Left lung (tissue), 10 donors: Measurements from ENCODE around the gene PTH1R. TPM values are rescaled to one million over a fixed set of nuclear protein-coding genes. Genes with fewer than 3 reads are reported as not detected.

Experiments
- ATAC-seq: fragments of 200-7000 bp; cut with Tn5 transposase; one replicate; pipeline ENCODE4 v1.9.1; 2020; ENCODE audit warnings: moderate library complexity
- DNase-seq, 4 donors: peaks; one replicate each; pipeline ENCODE4 v3.0.0-alpha.2; 2013 to 2020
- H3K27ac ChIP-seq, 2 donors: fragments of 200-600 bp; sonication (generic) in 1 of 2; one replicate each; pipeline versions ENCODE4 v1.5.0 to v1.8.0; 2020 to 2021
- H3K27me3 ChIP-seq, 2 donors: fragments of 200-600 bp; sonication (generic) in 1 of 2; one replicate each; pipeline versions ENCODE4 v1.5.0 to v1.8.0; 2020 to 2021
- H3K36me3 ChIP-seq, 2 donors: fragments of 200-600 bp; sonication (generic) in 1 of 2; one replicate each; pipeline versions ENCODE4 v1.5.0 to v1.8.0; 2020 to 2021
- H3K4me1 ChIP-seq, 2 donors: fragments of 200-600 bp; one replicate each; pipeline ENCODE4 v1.8.0; 2021
- H3K4me3 ChIP-seq, 2 donors: fragments of 200-600 bp; sonication (generic) in 1 of 2; one replicate each; pipeline versions ENCODE4 v1.5.0 to v1.8.0; 2020 to 2021; ENCODE audit warnings: mild to moderate bottlenecking in 1 of 2
- H3K9me3 ChIP-seq, 2 donors: fragments of 200-600 bp; sonication (generic) in 1 of 2; one replicate each; pipeline versions ENCODE4 v1.5.0 to v1.8.0; 2020 to 2021
- CTCF ChIP-seq, 2 donors: fragments of 200-600 bp; sonication (generic) in 1 of 2; IDR thresholded peaks; one replicate each; pipeline versions ENCODE4 v1.5.0 to v1.8.0; 2021; ENCODE audit warnings: antibody characterized with exemption in 2 of 2
- intact Hi-C, 2 donors: fragments of 100-400 bp; cut with DNase I; formaldehyde crosslinking; loops; one replicate each; pipeline versions ENCODE4 v1.11.2 to v1.14.2; 2022
- polyA plus RNA-seq, 6 donors: library from polyadenylated mRNA; unstranded; fragments of 120-200 nt; gene quantifications; one replicate each; pipeline ENCODE4 v1.2.1, GENCODE V29; 2013; ENCODE audit not compliant: insufficient read length in 6 of 6
- total RNA-seq, 2 donors: library from RNA; stranded (reverse); fragmentation: NEBNext Ultra II Directional; extraction: Animal tissue kit (Norgen Biotek cat#: 25700); gene quantifications; one replicate each; pipeline ENCODE4 v1.2.1, GENCODE V29; 2021
- donor health status: DM: no; HTN: yes; CAD: no.
- donor health status: DM: no; HTN: no; CAD: no.

Gene PTH1R
- total and polyA plus RNA-seq, 8 donors, result 12.0 to 131 (median 73.6) TPM

- H3K4me1 ChIP-seq, result peaks cover 44 to 99% of the 10 kb centered on the region in 2 donors
- ATAC-seq, result no peak
- H3K9me3 ChIP-seq, result no peaks in the 10 kb centered on the region
- no peak overlapping the region for H3K4me3 ChIP-seq
- H3K27ac ChIP-seq, result peak overlapping the region in 1 of 2 donors; percentile 93
- no peaks in the 10 kb centered on the region for H3K27me3 ChIP-seq
- no peaks in the 10 kb centered on the region for H3K36me3 ChIP-seq
- TF ChIP-seq CTCF (IDR thresholded peaks at IDR 0.05), result no peak
- intact Hi-C loops, result no loop called here
- DNase-seq, result no peak
Observed at GRCh38 chr3:46950177-46950576, 72.7 kb downstream of the PTH1R start.

GRCh38 chr3:46950650-46951241, 73.2 kb downstream of the PTH1R start:
- no peaks in the 10 kb centered on the region for H3K36me3 ChIP-seq
- peak overlapping the region in 1 of 2 donors; percentile 93 for H3K27ac ChIP-seq

GRCh38 chr3:46952813-46953212, 75.3 kb downstream of the PTH1R start:
- H3K36me3 ChIP-seq, result no peaks in the 10 kb centered on the region
- DNase-seq, result no peak
- no peaks in the 10 kb centered on the region for H3K27me3 ChIP-seq
- TF ChIP-seq CTCF (IDR thresholded peaks at IDR 0.05), result no peak
- peaks cover 27 to 98% of the 10 kb centered on the region in 2 donors for H3K4me1 ChIP-seq
- H3K9me3 ChIP-seq, result no peaks in the 10 kb centered on the region
- H3K27ac ChIP-seq, result peak overlapping the region in 1 of 2 donors; percentile 78
- intact Hi-C loops, result no loop called here
- no peak for ATAC-seq
- no peak overlapping the region for H3K4me3 ChIP-seq

More at GRCh38 chr3:46950650-46951241, 73.2 kb downstream of the PTH1R start:
- intact Hi-C loops, result no loop called here
- TF ChIP-seq CTCF (IDR thresholded peaks at IDR 0.05), result no peak
- no peaks in the 10 kb centered on the region for H3K9me3 ChIP-seq
- DNase-seq (no peak), ATAC-seq (no peak)
- peaks cover 43 to 99% of the 10 kb centered on the region in 2 donors for H3K4me1 ChIP-seq
- H3K4me3 ChIP-seq, result no peak overlapping the region
- no peaks in the 10 kb centered on the region for H3K27me3 ChIP-seq

Other genes starting within 250 kb of the PTH1R start
- 10 to 100 TPM; 45.4 to 74.4 TPM for gene ALS2CL, start 184.0 kb upstream of the PTH1R start, total RNA-seq
- gene ALS2CL, start 184.0 kb upstream of the PTH1R start, polyA plus RNA-seq, result 10 to 100 TPM in 5 of 6 donors, 1 to 10 TPM in 1; 7.6 to 14.7 (median 11.1) TPM
- gene TMIE, start 176.3 kb upstream of the PTH1R start, total RNA-seq, result under 1 TPM in 1 of 2 donors, not detected in 1; 0.23 TPM
- under 1 TPM; 0.37 to 0.82 (median 0.59) TPM for gene TMIE, start 176.3 kb upstream of the PTH1R start, polyA plus RNA-seq
- under 1 TPM; 0.24 to 0.26 TPM for gene PRSS50, start 159.9 kb upstream of the PTH1R start, total RNA-seq
- 1 to 10 TPM in 1 of 6 donors, under 1 TPM in 5; 0.38 to 1.1 (median 0.75) TPM for gene PRSS50, start 159.9 kb upstream of the PTH1R start, polyA plus RNA-seq
- 1 to 10 TPM; 3.1 to 4.9 TPM for gene MYL3, start 14.3 kb upstream of the PTH1R start, total RNA-seq
- 10 to 100 TPM in 5 of 6 donors, 1 to 10 TPM in 1; 8.0 to 13.4 (median 12.6) TPM for gene MYL3, start 14.3 kb upstream of the PTH1R start, polyA plus RNA-seq
- 10 to 100 TPM; 34.7 to 43.7 TPM for gene CCDC12, start 99.0 kb downstream of the PTH1R start, total RNA-seq
- 10 to 100 TPM; 42.4 to 57.9 (median 47.4) TPM for gene CCDC12, start 99.0 kb downstream of the PTH1R start, polyA plus RNA-seq
- 100 to 1,000 TPM in 1 of 2 donors, 10 to 100 TPM in 1; 99.6 to 148 TPM for gene NBEAL2, start 101.9 kb downstream of the PTH1R start, total RNA-seq
- 100 to 1,000 TPM in 2 of 6 donors, 10 to 100 TPM in 4; 59.3 to 106 (median 67.8) TPM for gene NBEAL2, start 101.9 kb downstream of the PTH1R start, polyA plus RNA-seq